H1 (cell line): ENCODE results near the gene TRABD2B. TPM values are rescaled to one million over a fixed set of nuclear protein-coding genes. Genes with fewer than 3 reads are reported as not detected.

Source experiments
- CTCF ChIA-PET: fragments of 300-600 bp; sonication (Branson Sonifier 250); formaldehyde crosslinking; loops from one replicate; lab custom pipeline; 2021; ENCODE audit not compliant: partially characterized antibody; lab: Charles Lee
- POLR2A ChIA-PET: fragments of 300-600 bp; sonication (Branson Sonifier 250); formaldehyde crosslinking; loops from one replicate; lab custom pipeline; 2021; ENCODE audit warnings: inconsistent platforms; ENCODE audit not compliant: partially characterized antibody; lab: Charles Lee
- DNase-seq, 2 experiments: peaks; one replicate each; pipeline versions ENCODE4 v3.0.0 to v3.0.0-alpha.2; 2010 to 2022; ENCODE audit warnings: low spot score in 2 of 2, low read depth in 1 of 2, mixed read lengths in 1 of 2
- FAIRE-seq: peaks from 2 replicates; lab custom pipeline; 2011; peaks lifted over from hg19 to GRCh38; lab: Jason Lieb, UNC
- H2AFZ ChIP-seq: 2 replicates; pipeline ENCODE4 v1.8.1; 2012; ENCODE audit warnings: low read length, inconsistent platforms
- H2AK5ac ChIP-seq: 2 replicates; pipeline ENCODE4 v1.6.1; 2013; ENCODE audit warnings: low read depth, low read length
- H2BK120ac ChIP-seq: replicated peaks from 2 replicates; pipeline ENCODE3; 2013; ENCODE audit warnings: low read depth, low read length, inconsistent platforms
- H2BK12ac ChIP-seq: 2 replicates; pipeline ENCODE4 v1.6.1; 2013; ENCODE audit warnings: low read depth, low read length
- H2BK15ac ChIP-seq: 2 replicates; pipeline ENCODE4 v1.6.1; 2013; ENCODE audit warnings: low read length
- H2BK20ac ChIP-seq: 2 replicates; pipeline ENCODE4 v1.6.1; 2013; ENCODE audit warnings: low read length
- H2BK5ac ChIP-seq: 2 replicates; pipeline ENCODE4 v1.6.1; 2013; ENCODE audit warnings: low read depth, low read length
- H3K14ac ChIP-seq: 2 replicates; pipeline ENCODE4 v1.6.1; 2013; ENCODE audit warnings: inconsistent platforms; ENCODE audit not compliant: insufficient read length
- H3K18ac ChIP-seq: 2 replicates; pipeline ENCODE4 v1.6.1; 2013; ENCODE audit warnings: low read length; ENCODE audit errors: extremely low read depth
- H3K23ac ChIP-seq: 2 replicates; pipeline ENCODE4 v1.6.1; 2013; ENCODE audit warnings: inconsistent platforms; ENCODE audit not compliant: insufficient read length
- H3K23me2 ChIP-seq: 2 replicates; pipeline ENCODE4 v1.6.1; 2013; ENCODE audit warnings: low read depth, low read length
- H3K27ac ChIP-seq: 2 replicates; pipeline ENCODE4 v1.6.1; 2011; ENCODE audit warnings: low read depth, low read length, inconsistent platforms
- H3K27me3 ChIP-seq, 4 experiments: replicated peaks in 1 of 4; 1 replicate in 1 of 4; 2 replicates in 3 of 4; pipeline versions ENCODE4 v1.6.1 to v1.8.1; 2011 to 2013; ENCODE audit warnings: low read length in 3 of 4, mild to moderate bottlenecking in 3 of 4, inconsistent platforms in 2 of 4, mixed read lengths in 2 of 4, moderate library complexity in 1 of 4; ENCODE audit not compliant: control insufficient read depth in 3 of 4, insufficient read depth in 3 of 4; ENCODE audit errors: extremely low read depth in 1 of 4
- H3K36me3 ChIP-seq, 4 experiments: 2 replicates each; pipeline versions ENCODE4 v1.6.1 to v1.8.1; 2011 to 2013; ENCODE audit warnings: mild to moderate bottlenecking in 4 of 4, low read length in 3 of 4, moderate library complexity in 2 of 4, control low read depth in 1 of 4, inconsistent platforms in 1 of 4; ENCODE audit not compliant: insufficient read depth in 4 of 4, control insufficient read depth in 2 of 4
- H3K4ac ChIP-seq: replicated peaks from 2 replicates; pipeline ENCODE3; 2013; ENCODE audit warnings: low read length, low read depth, mixed read lengths, inconsistent platforms; ENCODE audit not compliant: insufficient read length
- H3K4me1 ChIP-seq, 4 experiments: replicated peaks in 1 of 4; 1 replicate in 1 of 4; 2 replicates in 3 of 4; pipeline versions ENCODE4 v1.6.1 to v1.8.1; 2011 to 2013; ENCODE audit warnings: low read length in 3 of 4, inconsistent platforms in 2 of 4, mixed read lengths in 1 of 4; ENCODE audit not compliant: insufficient read depth in 4 of 4, control insufficient read depth in 3 of 4
- H3K4me2 ChIP-seq, 2 experiments: 2 replicates each; pipeline versions ENCODE4 v1.6.1 to v1.8.1; 2011 to 2013; ENCODE audit warnings: low read depth in 2 of 2, low read length in 2 of 2, control low read depth in 1 of 2, inconsistent platforms in 1 of 2, mild to moderate bottlenecking in 1 of 2; ENCODE audit not compliant: insufficient read depth in 1 of 2
- H3K4me3 ChIP-seq, 4 experiments: fragments of 200-600, 300-600 bp in 1 of 4; sonication (generic), shearing (Covaris generic), sonication (Bioruptor Twin) in 1 of 4; 2 replicates each; pipeline versions ENCODE4 v1.5.1 to v1.8.1; 2011 to 2016; ENCODE audit warnings: low read length in 4 of 4, low read depth in 3 of 4, control low read depth in 2 of 4, inconsistent platforms in 2 of 4, mild to moderate bottlenecking in 2 of 4, mixed read lengths in 1 of 4, moderate library complexity in 1 of 4; ENCODE audit not compliant: insufficient read depth in 2 of 4; ENCODE audit errors: extremely low read depth in 1 of 4
- H3K56ac ChIP-seq: replicated peaks from 2 replicates; pipeline ENCODE3; 2013; ENCODE audit warnings: low read depth, mild to moderate bottlenecking, mixed read lengths, low read length, inconsistent platforms; ENCODE audit not compliant: insufficient read length
- H3K79me1 ChIP-seq: 2 replicates; pipeline ENCODE4 v1.6.1; 2013; ENCODE audit warnings: low read depth, low read length, control low read depth
- H3K79me2 ChIP-seq, 2 experiments: 2 replicates each; pipeline versions ENCODE4 v1.6.1 to v1.8.1; 2012 to 2013; ENCODE audit warnings: low read length in 2 of 2, mild to moderate bottlenecking in 2 of 2, inconsistent platforms in 1 of 2; ENCODE audit not compliant: insufficient read depth in 2 of 2, control insufficient read depth in 1 of 2
- H3K9ac ChIP-seq, 4 experiments: replicated peaks in 1 of 4; 1 replicate in 1 of 4; 2 replicates in 3 of 4; pipeline versions ENCODE4 v1.6.1 to v1.8.1; 2011 to 2013; ENCODE audit warnings: low read depth in 3 of 4, low read length in 3 of 4, control low read depth in 2 of 4, mild to moderate bottlenecking in 2 of 4, moderate library complexity in 2 of 4, inconsistent platforms in 1 of 4; ENCODE audit errors: extremely low read depth in 1 of 4
- H3K9me3 ChIP-seq, 2 experiments: 2 replicates each; pipeline versions ENCODE4 v1.6.1 to v1.8.1; 2012 to 2013; ENCODE audit warnings: mild to moderate bottlenecking in 2 of 2, moderate library complexity in 2 of 2, control low read depth in 1 of 2, inconsistent platforms in 1 of 2, low read depth in 1 of 2, low read length in 1 of 2, mixed read lengths in 1 of 2; ENCODE audit not compliant: insufficient read depth in 2 of 2
- H4K20me1 ChIP-seq, 2 experiments: replicated peaks in 1 of 2; 2 replicates each; pipeline versions ENCODE3 to v1.8.1; 2011 to 2013; ENCODE audit warnings: inconsistent platforms in 2 of 2, low read length in 2 of 2, mild to moderate bottlenecking in 1 of 2; ENCODE audit not compliant: insufficient read depth in 2 of 2, control insufficient read depth in 1 of 2
- H4K5ac ChIP-seq: 2 replicates; pipeline ENCODE4 v1.6.1; 2013; ENCODE audit warnings: low read length, low read depth, mixed read lengths, inconsistent platforms; ENCODE audit not compliant: insufficient read length
- H4K8ac ChIP-seq: 2 replicates; pipeline ENCODE4 v1.8.0; 2013; ENCODE audit warnings: mild to moderate bottlenecking, moderate library complexity, low read length, inconsistent platforms; ENCODE audit not compliant: insufficient read depth; ENCODE audit errors: extremely low read depth
- H4K91ac ChIP-seq: replicated peaks from 2 replicates; pipeline ENCODE3; 2013; ENCODE audit warnings: low read length, mixed read lengths, inconsistent platforms; ENCODE audit not compliant: insufficient read length
- BCL11A ChIP-seq, 2 experiments: IDR thresholded peaks; one replicate each; pipeline ENCODE4 v1.6.1; 2011; ENCODE audit warnings: low read depth in 2 of 2, low read length in 2 of 2, mild to moderate bottlenecking in 2 of 2
- CHD1 ChIP-seq: IDR thresholded peaks from 2 replicates; pipeline ENCODE4 v1.6.1; 2012; ENCODE audit warnings: low read depth, low read length, improper control_type of control experiment
- EGR1 ChIP-seq: IDR thresholded peaks from 2 replicates; pipeline ENCODE4 v1.6.1; 2011; ENCODE audit warnings: low read depth, low read length, borderline replicate concordance
- KDM4A ChIP-seq: IDR thresholded peaks from one replicate; pipeline ENCODE4 v1.7.1; 2012; ENCODE audit warnings: low read depth, mild to moderate bottlenecking, moderate library complexity, low read length, inconsistent platforms; ENCODE audit not compliant: severe bottlenecking
- MAFK ChIP-seq: IDR thresholded peaks from 2 replicates; pipeline ENCODE4 v1.6.1; 2012; ENCODE audit warnings: low read depth, mild to moderate bottlenecking, improper control_type of control experiment, low read length
- SAP30 ChIP-seq: fragments of 300-600 bp; sonication (generic); IDR thresholded peaks from 2 replicates; pipeline ENCODE4 v1.7.1; 2012; ENCODE audit warnings: low read length, moderate library complexity, mild to moderate bottlenecking, inconsistent platforms; ENCODE audit not compliant: insufficient read depth, insufficient replicate concordance
- SP1 ChIP-seq: IDR thresholded peaks from 2 replicates; pipeline ENCODE4 v1.6.1; 2011; ENCODE audit warnings: low read depth, low read length
- SP4 ChIP-seq: IDR thresholded peaks from 2 replicates; pipeline ENCODE4 v1.6.1; 2012; ENCODE audit warnings: low read length, inconsistent platforms
- SRF ChIP-seq: IDR thresholded peaks from 2 replicates; pipeline ENCODE4 v1.6.1; 2011; ENCODE audit warnings: mild to moderate bottlenecking, low read depth, low read length, moderate library complexity
- WGBS, 2 experiments: shearing (Covaris generic) in 1 of 2; methylation state at CpG; one replicate each; pipeline versions ENCODE4 v1.1.6 to v1.1.7; 2013 to 2015; ENCODE audit warnings: low lambda C conversion rate in 2 of 2, mixed read lengths in 2 of 2, inconsistent platforms in 1 of 2, low coverage in 1 of 2, missing lambda C conversion rate in 1 of 2; ENCODE audit not compliant: insufficient replicate concordance in 2 of 2, insufficient coverage in 1 of 2, insufficient read length in 1 of 2; ENCODE audit errors: extremely low coverage in 1 of 2, missing lambda C conversion rate in 1 of 2; 5-methylcytosine and 5-hydroxymethylcytosine counted together
- polyA plus RNA-seq, 7 experiments: library from polyadenylated mRNA; depleted of rRNA in 3 of 7; stranded (reverse) in 5 of 7; unstranded in 2 of 7; fragments of >200 nt in 5 of 7; fragments of 200-250 nt in 2 of 7; gene quantifications; 1 replicate in 5 of 7; 2 replicates in 1 of 7; 4 replicates in 1 of 7; pipeline versions ENCODE4 v1.2.1 to v1.2.3, GENCODE V29; 2011 to 2013; ENCODE audit warnings: missing spikeins in 2 of 7, mixed read lengths in 2 of 7
- total RNA-seq: library from RNA; stranded (reverse); fragmentation: NEBNext Ultra II Directional; extraction: Animal tissue kit (Norgen Biotek cat#: 25700); gene quantifications from 2 replicates; pipeline ENCODE4 v1.2.1, GENCODE V29; 2021

The TRABD2B gene
- total and polyA plus RNA-seq, 2 of the 8 experiments (the other 6 are each of a cell fraction or from before 2014, with no cell fraction given): 0.95 to 3.4 TPM

DNA sequence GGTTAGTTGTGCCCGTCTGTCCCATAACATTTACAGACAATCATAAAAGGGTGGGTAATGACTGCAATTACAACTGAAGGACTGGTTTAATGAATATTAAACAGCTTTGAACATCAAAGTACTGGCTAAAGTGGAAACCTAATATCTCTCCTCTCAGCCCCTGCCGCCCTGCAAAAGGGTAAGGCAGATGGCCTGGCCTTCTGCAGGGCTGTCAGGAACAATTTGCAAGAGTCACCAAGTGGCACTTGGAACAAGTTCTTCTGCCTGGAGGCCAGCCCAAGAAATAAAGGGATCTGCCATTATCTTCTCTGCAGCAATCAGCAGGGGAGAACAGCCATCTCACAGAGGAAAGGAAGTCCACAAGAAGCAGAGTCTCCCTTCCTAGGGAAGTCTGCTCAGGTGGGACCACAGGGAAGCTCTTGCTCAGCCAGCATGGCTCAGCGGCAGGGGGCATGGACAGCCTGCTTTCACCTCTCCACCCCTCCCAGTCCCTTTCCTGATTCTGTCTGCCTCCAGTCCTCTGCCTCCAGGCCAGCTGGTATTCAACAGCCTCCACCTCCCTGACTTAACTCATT is 96.1 kb downstream of the TRABD2B start:
- POLR2A ChIA-PET: no interaction called here
- Histone ChIP-seq H4K91ac (no peak overlapping the region), H3K79me2 (no peaks in the 10 kb centered on the region), H3K9me3 (no peaks in the 10 kb centered on the region), H3K9ac (no peak overlapping the region), H3K4ac (no peak overlapping the region), H3K4me2 (no peak overlapping the region), H3K23ac (no peak overlapping the region), H2AK5ac (no peak overlapping the region), H3K27ac (no peak overlapping the region), H3K4me1 (peaks cover 5 to 21% (median 13%) of the 10 kb centered on the region in 4 experiments; a peak in 5 of 7 replicates), H4K5ac (no peak overlapping the region)
- no peak for TF ChIP-seq CHD1
- TF ChIP-seq BCL11A (IDR thresholded peaks at IDR 0.05; ENCODE audit: low read depth in 2 of 2, low read length in 2 of 2): no peak
- TF ChIP-seq KDM4A: no peak
- no peak for TF ChIP-seq SP1
- no peak for TF ChIP-seq SAP30
- TF ChIP-seq MAFK: no peak
- no peak for TF ChIP-seq SP4
- TF ChIP-seq EGR1: no peak
- no peak for TF ChIP-seq SRF
- TF ChIP-seq, all 59 proteins: peak for 0
- H2BK20ac ChIP-seq: no peak overlapping the region
- H2BK12ac ChIP-seq: no peak overlapping the region
- no peak overlapping the region for H3K14ac ChIP-seq
- H2AFZ ChIP-seq: no peak overlapping the region
- H4K20me1 ChIP-seq: no peaks in the 10 kb centered on the region
- H2BK120ac ChIP-seq: no peak overlapping the region
- no peaks in the 10 kb centered on the region for H3K23me2 ChIP-seq
- DNase-seq (no peak), FAIRE-seq (no peak)
- H3K27me3 ChIP-seq: no peaks in the 10 kb centered on the region
- no peaks in the 10 kb centered on the region for H3K79me1 ChIP-seq
- no peak overlapping the region for H3K56ac ChIP-seq
- H4K8ac ChIP-seq: no peak overlapping the region
- no peak overlapping the region for H2BK5ac ChIP-seq
- CTCF ChIA-PET: no interaction called here
- H3K36me3 ChIP-seq: no peaks in the 10 kb centered on the region; a peak in 1 of 8 replicates
- no peak overlapping the region for H3K4me3 ChIP-seq
- WGBS, 2 experiments: 92% methylated on average over 3 of the region's 3 CpGs; no CpG with 5 or more reads in 1 of the 2 experiments
- no peak overlapping the region for H2BK15ac ChIP-seq
- no peak overlapping the region for H3K18ac ChIP-seq
